ENCODE measurements around the gene SLC8A2.

Gene SLC8A2

DNA sequence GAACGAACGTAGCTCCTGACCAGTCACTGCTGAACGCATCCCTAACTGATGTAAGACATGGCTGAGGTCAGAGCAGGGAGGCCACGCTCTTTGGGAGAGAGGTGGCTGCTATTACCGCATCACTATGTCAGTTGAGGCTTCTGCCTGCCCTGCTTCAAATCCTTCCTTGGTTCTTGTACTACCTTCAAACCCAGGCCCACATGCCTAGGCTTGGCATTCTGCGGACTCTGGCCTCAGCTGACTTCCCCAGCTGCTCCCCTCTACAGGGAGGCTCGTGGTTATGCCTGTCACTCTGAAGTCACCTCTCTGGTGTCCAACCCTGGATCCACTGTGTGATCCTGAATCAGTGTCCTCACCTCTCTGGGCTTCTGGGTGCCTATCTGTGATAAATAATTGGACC is 37.6 kb downstream of the SLC8A2 start:
- no peak overlapping the region for H3K4me3 ChIP-seq (ENCODE audit: control insufficient read depth, low read depth, low read length)
- no peak for DNase-seq (ENCODE audit: low read depth)
- no peak for TF ChIP-seq CTCF (IDR thresholded peaks at IDR 0.05; ENCODE audit: control insufficient read depth, insufficient read depth, low read depth, low read length, missing control alignments)

- TF ChIP-seq CTCF (IDR thresholded peaks at IDR 0.05; ENCODE audit: control insufficient read depth, insufficient read depth, low read depth, low read length, missing control alignments) = no peak
- DNase-seq (ENCODE audit: low read depth) = no peak
These were observed 38.6 kb downstream of the SLC8A2 start for GRCh38 chr19:47433121-47433520.

DNA sequence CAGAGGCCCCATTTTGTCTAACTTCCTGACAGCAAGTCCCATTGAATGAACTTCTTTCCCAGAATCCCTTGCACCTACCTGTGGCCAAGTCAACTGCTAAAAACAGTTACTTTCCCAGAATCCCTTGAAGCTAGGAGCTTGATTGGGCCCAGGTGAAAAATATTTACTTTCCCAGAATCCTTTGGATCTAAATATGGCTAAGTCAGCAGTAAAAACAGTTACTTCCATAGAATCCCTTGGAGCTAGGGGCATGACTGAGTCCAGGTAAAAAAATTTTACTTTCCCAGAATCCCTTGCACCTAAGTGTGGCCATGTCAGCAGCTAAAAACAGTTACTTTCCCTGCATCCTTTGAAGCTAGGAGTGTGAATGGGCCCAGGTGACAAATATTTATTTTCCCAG is 39.2 kb downstream of the SLC8A2 start:
- H3K4me3 ChIP-seq (ENCODE audit: control insufficient read depth, low read depth, low read length) = no peak overlapping the region
- TF ChIP-seq CTCF (IDR thresholded peaks at IDR 0.05; ENCODE audit: control insufficient read depth, insufficient read depth, low read depth, low read length, missing control alignments) = no peak
- no peak for DNase-seq (ENCODE audit: low read depth)

More at GRCh38 chr19:47433121-47433520, 38.6 kb downstream of the SLC8A2 start:
- no peak overlapping the region for H3K4me3 ChIP-seq (ENCODE audit: control insufficient read depth, low read depth, low read length)

DNA sequence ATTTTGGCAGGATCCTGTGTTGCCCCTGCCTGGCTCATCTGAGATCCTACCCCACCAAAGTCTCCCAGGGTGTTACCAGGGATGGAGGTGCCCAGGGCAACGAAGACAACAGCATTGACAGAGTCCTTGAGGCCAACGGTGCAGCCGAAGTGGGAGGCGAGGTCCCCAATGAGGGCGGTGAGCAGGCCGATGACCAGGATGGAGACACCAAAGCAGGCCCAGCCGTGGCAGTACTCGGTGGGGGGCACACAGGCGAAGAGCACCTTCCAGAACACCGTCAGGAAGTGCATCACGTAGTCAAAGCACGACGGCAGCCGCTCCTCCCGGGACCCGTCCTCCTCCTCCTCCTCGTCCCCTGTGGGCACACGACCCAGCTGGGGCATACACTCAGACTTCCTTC is 39.6 kb downstream of the SLC8A2 start:
- DNase-seq (ENCODE audit: low read depth) = no peak
- H3K4me3 ChIP-seq (ENCODE audit: control insufficient read depth, low read depth, low read length) = no peak overlapping the region
- no peak for TF ChIP-seq CTCF (IDR thresholded peaks at IDR 0.05; ENCODE audit: control insufficient read depth, insufficient read depth, low read depth, low read length, missing control alignments)

GRCh38 chr19:47430041-47430802 is 41.5 kb downstream of the SLC8A2 start:
- no peak for DNase-seq (ENCODE audit: low read depth)

DNA sequence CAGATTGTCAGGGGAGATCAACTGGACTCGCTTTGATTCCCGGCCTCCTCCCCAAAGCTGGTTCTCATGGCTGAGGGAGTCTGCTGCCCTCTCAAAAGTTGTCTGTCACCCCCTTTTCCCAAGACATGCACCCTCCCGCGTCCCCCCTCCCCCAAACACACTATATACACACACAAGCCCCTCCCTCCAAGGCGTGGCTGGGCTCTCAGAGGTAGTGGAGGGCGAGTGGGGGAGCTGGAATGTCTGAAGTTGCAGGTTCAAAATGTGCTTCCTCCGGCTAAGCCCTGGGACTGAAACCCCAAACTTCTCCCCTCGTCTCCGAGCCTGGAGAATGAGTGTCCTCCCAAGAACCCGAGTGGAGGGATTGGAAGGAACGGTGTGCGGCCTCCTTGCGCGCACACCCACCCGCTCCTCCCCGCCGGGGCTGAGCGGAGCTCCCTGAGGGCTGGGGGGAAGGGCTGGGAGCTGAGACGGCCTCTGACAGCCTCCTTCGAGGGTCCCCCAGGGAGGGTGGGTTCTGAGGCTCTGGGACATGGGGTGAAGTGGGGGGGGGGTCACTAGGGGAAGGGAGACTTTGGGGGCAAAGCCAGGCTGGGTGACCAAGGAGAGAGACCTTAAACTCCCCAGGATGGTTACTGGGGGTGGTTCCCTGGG is 42.4 kb downstream of the SLC8A2 start:
- no peak for TF ChIP-seq CTCF (IDR thresholded peaks at IDR 0.05; ENCODE audit: control insufficient read depth, insufficient read depth, low read depth, low read length, missing control alignments)
- H3K4me3 ChIP-seq (ENCODE audit: control insufficient read depth, low read depth, low read length) = no peak overlapping the region
- no peak for DNase-seq (ENCODE audit: low read depth)

More at GRCh38 chr19:47430041-47430802, 41.5 kb downstream of the SLC8A2 start:
- no peak for TF ChIP-seq CTCF (IDR thresholded peaks at IDR 0.05; ENCODE audit: control insufficient read depth, insufficient read depth, low read depth, low read length, missing control alignments)
- H3K4me3 ChIP-seq (ENCODE audit: control insufficient read depth, low read depth, low read length) = no peak overlapping the region
